ENCODE measurements around the gene TCAP.

Gene TCAP

DNA sequence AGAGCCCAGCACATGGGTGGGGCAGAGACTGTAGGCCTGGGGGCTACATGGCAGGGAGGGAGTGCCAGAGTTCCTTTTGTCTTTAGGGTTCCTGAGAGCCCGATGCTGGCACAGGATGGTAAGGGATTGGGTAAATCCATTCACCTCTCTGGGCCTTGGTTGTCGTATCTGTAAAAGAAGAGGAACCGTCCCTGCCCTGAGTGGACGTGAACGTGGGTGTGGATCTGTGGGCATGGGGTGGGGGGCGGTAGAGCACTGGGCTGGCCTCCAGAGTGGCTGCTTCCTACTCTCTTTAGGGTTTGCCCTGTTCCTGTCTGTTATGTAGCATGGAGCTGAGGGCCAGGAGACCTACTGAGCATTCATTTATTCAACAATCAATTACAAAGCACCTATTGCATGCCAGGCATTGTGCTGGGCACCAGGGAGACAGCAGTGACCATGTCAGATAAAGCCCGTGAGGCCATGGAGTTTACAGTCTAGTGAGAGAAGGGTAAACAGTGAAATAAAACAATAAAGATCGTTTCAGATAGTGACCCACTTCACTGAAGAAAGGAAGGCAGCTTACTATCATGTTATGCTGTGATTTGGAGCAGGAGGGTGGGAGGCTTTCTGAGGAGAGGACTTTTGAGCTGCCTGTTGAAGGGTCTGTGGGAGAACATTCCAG, 13.1 kb upstream of the TCAP start:
- no peak for DNase-seq (ENCODE audit: low read depth)

DNA sequence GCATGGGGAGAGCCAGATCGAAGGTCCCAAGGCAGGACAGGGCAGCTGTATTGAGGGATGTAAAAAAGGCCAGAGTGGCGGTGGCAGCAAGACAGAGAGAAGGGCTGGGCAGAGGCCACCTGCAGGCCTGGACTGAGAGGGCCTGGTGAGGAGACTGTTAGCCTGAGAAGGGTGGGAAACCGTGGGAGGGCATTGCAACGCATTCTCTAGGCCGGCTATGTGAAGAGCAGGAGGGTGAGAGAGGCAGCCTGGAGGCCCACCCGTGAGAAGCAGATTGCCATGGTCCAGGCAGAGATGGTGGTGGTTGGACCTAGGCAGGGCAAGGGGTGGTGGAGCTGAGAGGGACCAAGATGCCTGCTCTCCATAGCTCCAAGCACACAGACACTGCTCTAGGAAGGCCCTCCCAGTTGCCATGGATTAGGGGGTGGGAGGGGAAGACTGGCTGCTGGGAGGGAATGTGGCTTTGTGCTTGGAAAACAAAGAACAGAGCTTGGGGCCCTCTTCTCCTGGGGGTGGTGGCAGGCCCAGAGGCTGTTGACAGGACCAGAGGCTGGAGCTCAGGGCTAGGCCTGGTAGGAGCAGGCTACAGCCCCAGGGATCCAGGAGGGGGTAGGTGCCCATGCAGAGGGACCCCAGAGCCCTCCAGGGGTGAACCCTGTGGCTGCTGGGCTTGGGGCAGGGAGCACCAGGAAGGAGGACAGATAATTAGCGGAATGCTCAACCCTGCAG, 12.4 kb upstream of the TCAP start:
- DNase-seq (ENCODE audit: low read depth): no peak

- DNase-seq (ENCODE audit: low read depth): no peak
Measured at GRCh38 chr17:39653316-39653661, 11.9 kb upstream of the TCAP start.

DNA sequence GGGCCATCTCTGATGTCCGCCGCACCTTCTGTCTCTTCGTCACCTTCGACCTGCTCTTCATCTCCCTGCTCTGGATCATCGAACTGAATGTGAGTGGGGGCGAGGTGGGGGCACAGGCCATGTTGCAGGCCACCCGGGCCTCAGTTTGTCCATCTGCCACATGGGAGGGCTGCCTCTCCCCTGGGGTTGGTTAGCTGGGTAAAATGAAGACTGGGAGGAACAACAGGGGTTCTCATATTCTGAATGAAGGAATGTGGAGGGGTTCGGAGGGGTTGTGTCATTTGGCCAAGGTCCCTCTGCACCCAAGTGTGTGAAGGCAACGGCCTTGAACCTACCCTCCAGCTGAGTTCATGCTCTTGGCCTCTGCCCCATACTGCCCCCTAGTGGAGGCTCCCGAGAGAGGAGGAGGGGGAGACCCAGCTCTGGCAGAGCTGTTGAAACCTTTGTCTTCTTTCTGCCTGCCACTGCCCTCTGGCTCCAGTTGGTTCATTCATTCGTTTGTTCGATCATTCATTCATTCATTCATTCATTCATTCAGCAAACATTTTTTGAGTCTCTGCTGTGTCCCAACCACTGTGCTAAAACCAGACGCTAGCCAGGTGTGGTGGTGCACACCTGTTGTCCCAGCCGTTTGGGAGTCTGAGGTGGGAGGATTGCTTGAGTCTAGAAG, 11.4 kb upstream of the TCAP start:
- DNase-seq (ENCODE audit: low read depth): peak; percentile 49

DNA sequence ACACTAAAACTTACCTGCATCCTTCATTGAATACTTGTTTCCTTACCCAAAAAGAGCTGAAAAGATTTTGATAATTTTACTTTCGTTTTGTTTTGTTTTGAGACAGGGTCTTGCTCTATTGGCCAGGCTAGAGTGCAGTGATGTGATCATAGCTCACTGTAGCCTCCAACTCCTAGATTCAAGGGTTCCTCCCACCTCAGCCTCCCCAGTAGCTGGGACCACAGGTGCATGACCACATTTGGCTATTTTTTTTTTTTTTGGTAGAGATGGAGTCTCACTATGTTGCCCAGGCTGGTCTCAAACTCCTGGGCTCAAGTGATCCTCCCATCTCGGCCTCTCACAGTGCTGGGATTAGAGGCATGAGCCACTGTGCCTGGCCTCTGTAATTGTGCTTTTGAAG, 10.0 kb upstream of the TCAP start:
- DNase-seq (ENCODE audit: low read depth): no peak

GRCh38 chr17:39658346-39658745, 6.8 kb upstream of the TCAP start:
- DNase-seq (ENCODE audit: low read depth): no peak

DNA sequence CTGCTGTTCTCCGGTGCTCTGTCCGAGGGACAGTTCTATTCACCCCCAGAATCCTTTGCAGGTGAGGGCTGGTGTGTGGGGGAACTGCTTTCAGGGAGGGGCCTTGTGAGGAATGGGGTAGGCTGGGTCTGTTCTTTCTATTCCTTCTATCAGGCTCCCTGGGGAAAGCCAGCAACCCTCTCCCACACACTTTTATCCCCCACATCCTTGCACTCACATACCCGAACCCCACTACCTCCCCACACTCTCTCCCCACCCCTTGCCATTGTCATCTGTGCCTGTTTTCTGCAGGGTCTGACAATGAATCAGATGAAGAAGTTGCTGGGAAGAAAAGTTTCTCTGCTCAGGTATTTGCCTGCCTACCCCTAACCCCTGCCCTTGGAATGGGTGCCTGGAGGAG, 6.4 kb upstream of the TCAP start:
- no peak for DNase-seq (ENCODE audit: low read depth)

DNA sequence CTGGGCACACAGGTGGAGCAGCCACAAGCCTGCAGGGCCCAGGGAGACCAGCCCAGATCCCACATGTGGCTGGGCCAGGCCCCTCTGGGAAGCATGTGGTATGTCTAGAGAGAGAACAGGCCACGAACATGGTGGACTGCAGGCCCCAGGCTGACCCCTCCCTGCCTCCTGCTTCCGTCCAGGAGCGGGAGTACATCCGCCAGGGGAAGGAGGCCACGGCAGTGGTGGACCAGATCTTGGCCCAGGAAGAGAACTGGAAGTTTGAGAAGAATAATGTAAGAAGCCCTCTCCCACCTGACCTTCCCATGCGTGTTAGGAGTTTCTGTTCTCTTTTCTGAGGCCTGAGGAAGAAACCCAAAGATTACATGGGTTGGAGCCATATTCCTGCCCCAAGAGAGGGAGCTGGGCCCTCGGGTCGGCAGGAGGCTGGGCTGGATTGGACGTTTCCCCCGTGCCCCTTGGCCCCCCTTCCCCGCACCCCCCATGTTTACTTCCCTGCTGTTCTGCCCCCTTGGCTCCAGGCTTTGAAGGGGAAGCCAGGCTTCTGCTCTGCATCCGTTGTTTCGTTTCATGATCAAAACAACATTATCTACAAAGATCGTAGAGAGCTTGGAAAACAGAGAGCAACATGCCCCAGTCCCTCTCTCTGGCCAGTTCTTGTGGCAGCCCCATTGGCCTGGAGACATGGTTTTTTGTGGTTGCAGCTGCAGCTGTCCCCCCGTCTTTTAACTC, 5.7 kb upstream of the TCAP start:
- DNase-seq (ENCODE audit: low read depth): no peak

DNA sequence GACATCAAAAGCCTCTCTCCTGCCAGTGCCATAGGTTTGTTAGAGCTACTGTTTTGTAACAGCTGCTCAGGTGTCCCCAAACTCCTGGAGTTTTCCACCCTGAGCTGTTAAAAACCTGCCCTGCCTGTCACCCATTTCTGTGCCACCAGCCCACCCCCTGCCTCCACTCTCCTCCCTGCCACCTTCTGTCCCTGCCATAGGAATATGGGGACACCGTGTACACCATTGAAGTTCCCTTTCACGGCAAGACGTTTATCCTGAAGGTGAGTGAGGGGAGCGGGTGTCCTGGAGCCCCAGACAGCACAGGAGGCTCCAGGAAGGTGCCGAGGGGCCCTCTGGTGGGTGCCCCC, 5.2 kb upstream of the TCAP start:
- no peak for DNase-seq (ENCODE audit: low read depth)

GRCh38 chr17:39660397-39661385, 4.5 kb upstream of the TCAP start:
- no peak for DNase-seq (ENCODE audit: low read depth)

DNA sequence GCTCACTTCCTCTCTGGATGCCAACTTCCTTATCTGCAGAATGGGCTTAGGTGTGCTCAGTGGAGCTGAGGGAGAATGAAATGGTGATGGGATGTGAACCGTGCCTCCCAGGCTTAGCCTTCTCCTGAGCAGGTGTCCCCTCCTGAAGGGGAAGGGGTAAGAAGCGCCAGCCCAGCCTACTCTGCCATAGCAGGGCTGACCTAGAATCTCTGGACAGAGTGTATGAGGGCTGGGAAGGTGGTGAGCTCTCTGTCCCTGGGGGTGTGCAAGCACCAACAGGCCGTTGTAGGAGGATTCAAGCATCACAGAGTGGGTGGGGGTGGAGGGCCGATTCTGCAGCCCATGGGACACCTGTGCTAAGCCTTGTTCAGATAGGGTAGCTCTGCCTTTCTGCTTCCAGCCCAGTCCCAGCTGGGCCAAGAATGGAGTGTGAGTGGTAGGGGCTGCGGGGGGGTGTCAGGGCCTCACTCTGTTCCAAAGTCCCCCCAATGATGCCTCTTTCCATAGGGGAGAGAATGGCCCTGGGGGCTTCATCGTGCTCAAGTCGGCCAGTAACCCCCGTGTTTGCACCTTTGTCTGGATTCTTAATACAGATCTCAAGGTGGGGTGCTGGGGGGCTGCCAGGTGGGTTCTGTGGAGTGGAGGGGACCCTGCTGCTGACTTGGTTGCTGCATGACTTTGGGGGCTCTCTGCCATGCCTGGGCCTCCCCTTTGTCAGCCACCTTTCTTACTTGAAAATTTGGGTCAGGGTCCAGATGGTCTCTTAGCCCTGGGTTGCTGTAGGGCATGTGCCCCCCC, 3.2 kb upstream of the TCAP start:
- DNase-seq (ENCODE audit: low read depth): no peak

GRCh38 chr17:39662551-39663339, 2.4 kb upstream of the TCAP start:
- DNase-seq (ENCODE audit: low read depth): no peak

DNA sequence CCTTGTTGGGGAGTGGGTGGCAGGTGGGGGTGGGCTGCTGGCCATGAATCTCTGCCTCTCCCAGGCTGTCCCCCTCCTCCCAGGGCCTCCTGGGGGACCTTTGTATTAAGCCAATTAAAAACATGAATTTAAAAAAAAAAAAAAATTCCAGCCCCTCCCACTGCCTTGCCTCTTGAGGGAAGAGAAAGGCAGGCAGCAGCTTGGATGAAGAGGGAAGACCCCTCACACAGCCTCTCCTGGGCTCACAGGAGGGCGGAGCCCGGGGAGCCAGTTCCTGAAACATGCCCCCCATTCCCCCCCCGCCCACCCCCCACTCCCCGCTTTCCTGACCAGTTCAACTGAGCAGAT, 1.8 kb upstream of the TCAP start:
- DNase-seq (ENCODE audit: low read depth): no peak

DNA sequence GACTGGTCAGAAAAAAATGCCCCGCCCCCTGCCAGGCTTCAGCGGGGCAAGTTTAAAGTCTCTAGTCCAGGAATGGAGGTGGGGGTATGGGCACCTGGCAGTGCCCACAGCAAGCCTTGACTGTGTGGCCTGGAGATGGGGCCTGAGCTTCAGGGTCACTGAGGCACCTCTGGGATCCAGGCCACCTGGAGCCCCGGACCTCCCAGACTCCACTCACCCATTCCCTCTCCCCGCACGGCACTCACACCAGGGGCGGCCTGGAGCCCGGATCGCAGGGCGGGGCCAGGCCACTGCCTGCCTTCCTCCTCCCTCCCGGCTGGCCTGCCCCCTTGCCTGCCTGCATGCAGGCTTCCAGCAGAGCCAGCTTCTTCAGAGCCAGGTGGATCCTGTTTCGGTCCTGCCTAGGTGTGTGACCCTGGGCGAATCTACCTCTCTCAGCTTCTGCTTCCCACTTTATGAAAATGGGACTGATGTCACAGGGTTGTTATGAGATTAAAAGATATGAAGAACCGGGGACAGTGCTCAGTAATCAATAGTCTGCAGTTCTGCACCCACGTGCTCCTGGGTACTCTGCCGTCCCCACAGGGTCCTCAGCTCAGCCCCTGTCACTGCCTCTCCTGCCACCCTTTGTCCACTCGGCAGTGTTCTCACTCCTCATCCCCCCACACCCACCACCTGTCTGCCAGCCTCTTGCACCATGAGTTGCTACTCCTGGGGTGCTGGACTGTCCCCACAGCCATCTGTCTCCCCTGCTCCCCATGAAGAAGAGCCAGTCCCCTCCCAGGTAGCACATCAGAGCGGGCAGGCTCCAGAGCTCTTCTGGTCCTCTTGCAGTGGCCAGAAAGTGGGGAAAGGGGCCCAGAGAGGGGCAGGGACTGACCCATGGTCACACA, 1.2 kb upstream of the TCAP start:
- DNase-seq (ENCODE audit: low read depth): no peak

GRCh38 chr17:39665642-39666224, 584 bp downstream of the TCAP start:
- DNase-seq (ENCODE audit: low read depth): no peak

DNA sequence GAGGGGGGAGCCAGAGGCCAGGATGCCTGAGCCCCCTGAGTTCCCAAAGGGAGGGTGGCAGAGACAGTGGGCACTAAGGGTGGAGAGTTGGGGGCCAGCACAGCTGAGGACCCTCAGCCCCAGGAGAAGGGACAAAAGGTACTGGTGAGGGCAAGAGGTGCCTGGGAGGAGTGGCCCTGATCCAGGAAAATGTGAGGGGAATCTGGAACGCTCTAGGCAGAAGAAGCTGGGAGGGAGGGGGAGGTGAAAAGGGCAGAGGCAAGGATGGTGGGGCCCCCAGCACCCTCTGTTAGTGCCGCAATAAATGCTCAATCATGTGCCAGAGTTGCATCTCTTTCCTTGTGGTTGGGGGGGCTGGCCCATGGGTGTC, 1.1 kb downstream of the TCAP start:
- no peak for DNase-seq (ENCODE audit: low read depth)

- no peak for DNase-seq (ENCODE audit: low read depth)
Measured at GRCh38 chr17:39666601-39667261, 1.6 kb downstream of the TCAP start.

GRCh38 chr17:39667262-39667944, 2.3 kb downstream of the TCAP start:
- DNase-seq (ENCODE audit: low read depth): no peak

Measured in T-helper 22 cell (primary cell).